GM23338 (cell line): Measurements from ENCODE around the gene NUTM1. TPM values are rescaled to one million over a fixed set of nuclear protein-coding genes. Genes with fewer than 3 reads are reported as not detected.

Experiments
- ATAC-seq: fragments of 200-7000 bp; cut with Tn5 transposase; 3 replicates; pipeline ENCODE4 v1.9.1; 2020
- DNase-seq: peaks from one replicate; pipeline ENCODE4 v3.0.0-alpha.2; 2015; ENCODE audit warnings: low spot score
- H2AFZ ChIP-seq: fragments of 200-600 bp; sonication (generic); 2 replicates; pipeline ENCODE4 v1.8.0; 2016; ENCODE audit warnings: antibody characterized with exemption, mild to moderate bottlenecking, moderate library complexity
- H3F3A ChIP-seq: fragments of 200-600 bp; sonication (generic); replicated peaks from 2 replicates; pipeline ENCODE4 v1.8.0; 2017; ENCODE audit warnings: antibody characterized with exemption, mixed run types, low read depth
- H3K27ac ChIP-seq: fragments of 200-600 bp; sonication (generic); 2 replicates; pipeline ENCODE4 v1.6.1; 2016; ENCODE audit warnings: low read depth
- H3K27me3 ChIP-seq: fragments of 200-600 bp; sonication (generic); 2 replicates; pipeline ENCODE4 v1.8.0; 2016; ENCODE audit warnings: mild to moderate bottlenecking, mixed run types, moderate library complexity; ENCODE audit not compliant: insufficient read depth
- H3K36me3 ChIP-seq: fragments of 200-600 bp; sonication (generic); 2 replicates; pipeline ENCODE4 v1.8.0; 2016; ENCODE audit warnings: mild to moderate bottlenecking; ENCODE audit not compliant: insufficient read depth
- H3K4me1 ChIP-seq: fragments of 200-600 bp; sonication (generic); 2 replicates; pipeline ENCODE4 v1.8.0; 2016; ENCODE audit warnings: mild to moderate bottlenecking, moderate library complexity; ENCODE audit not compliant: insufficient read depth
- H3K4me2 ChIP-seq: fragments of 200-600 bp; sonication (generic); 2 replicates; pipeline ENCODE4 v1.7.1; 2017; ENCODE audit warnings: mixed run types
- H3K4me3 ChIP-seq: fragments of 200-600 bp; sonication (generic); 2 replicates; pipeline ENCODE4 v1.6.1; 2016; ENCODE audit warnings: mixed run types
- H3K79me2 ChIP-seq: fragments of 200-600 bp; sonication (generic); replicated peaks from 2 replicates; pipeline ENCODE4 v1.8.0; 2017; ENCODE audit warnings: mild to moderate bottlenecking; ENCODE audit not compliant: insufficient read depth
- H3K9me2 ChIP-seq: fragments of 200-600 bp; sonication (generic); 2 replicates; pipeline ENCODE4 v1.8.0; 2017; ENCODE audit not compliant: insufficient read depth
- H4K20me1 ChIP-seq: fragments of 200-600 bp; sonication (generic); replicated peaks from 2 replicates; pipeline ENCODE4 v1.8.0; 2017; ENCODE audit warnings: mild to moderate bottlenecking; ENCODE audit not compliant: insufficient read depth
- H3K27ac Mint-ChIP-seq: 2 replicates; pipeline ENCODE4 v1.8.0; 2020; ENCODE audit warnings: inconsistent platforms, mild to moderate bottlenecking, moderate library complexity, mixed read lengths
- H3K27me3 Mint-ChIP-seq: 3 replicates; pipeline ENCODE4 v1.8.0; 2022; ENCODE audit warnings: low read depth, mild to moderate bottlenecking, moderate library complexity, mixed read lengths, inconsistent platforms; ENCODE audit not compliant: insufficient read depth, poor library complexity
- H3K36me3 Mint-ChIP-seq: 3 replicates; pipeline ENCODE4 v1.8.0; 2021; ENCODE audit warnings: low read depth, mild to moderate bottlenecking, inconsistent platforms, moderate library complexity, mixed read lengths
- H3K4me1 Mint-ChIP-seq: 3 replicates; pipeline ENCODE4 v1.8.0; 2020; ENCODE audit warnings: mild to moderate bottlenecking, inconsistent platforms, mixed read lengths
- H3K4me3 Mint-ChIP-seq: 3 replicates; pipeline ENCODE4 v1.8.0; 2021; ENCODE audit warnings: moderate library complexity, mild to moderate bottlenecking, inconsistent platforms, mixed read lengths
- H3K9me3 Mint-ChIP-seq: 3 replicates; pipeline ENCODE4 v1.8.0; 2020; ENCODE audit warnings: moderate library complexity, mild to moderate bottlenecking, inconsistent platforms, mixed read lengths
- CREB1 ChIP-seq: fragments of 250-450 bp; sonication (Bioruptor Pico); IDR thresholded peaks from 2 replicates; pipeline ENCODE4 v1.5.0; 2020; ENCODE audit warnings: low read depth, mild to moderate bottlenecking, moderate library complexity
- CTCF ChIP-seq, 2 experiments: fragments of 200-600 bp in 1 of 2; sonication (generic) in 1 of 2; conservative IDR thresholded peaks; 2 replicates each; pipeline versions ENCODE4 v1.5.1 to v1.6.1; 2016 to 2017; ENCODE audit warnings: antibody characterized with exemption in 2 of 2, low read depth in 2 of 2, mild to moderate bottlenecking in 2 of 2, moderate library complexity in 1 of 2
- ETS1 ChIP-seq: IDR thresholded peaks from 2 replicates; pipeline ENCODE4 v1.6.1; 2016; ENCODE audit warnings: antibody characterized with exemption
- EZH2 ChIP-seq: fragments of 200-600 bp; sonication (generic); IDR thresholded peaks from one replicate; pipeline ENCODE4 v1.8.0; 2017; ENCODE audit warnings: antibody characterized with exemption, mild to moderate bottlenecking, low read depth; ENCODE audit not compliant: unreplicated experiment
- EZH2phosphoT487 ChIP-seq: fragments of 200-600 bp; sonication (generic); IDR thresholded peaks from one replicate; pipeline ENCODE4 v1.8.1; 2018; ENCODE audit warnings: antibody characterized with exemption; ENCODE audit not compliant: unreplicated experiment
- NANOG ChIP-seq: IDR thresholded peaks from 2 replicates; pipeline ENCODE4 v1.6.1; 2016; ENCODE audit warnings: antibody characterized with exemption, borderline replicate concordance
- POLR2AphosphoS5 ChIP-seq: IDR thresholded peaks from 2 replicates; pipeline ENCODE4 v1.6.1; 2016; ENCODE audit warnings: antibody characterized with exemption, low read depth
- STAT1 ChIP-seq: IDR thresholded peaks from one replicate; pipeline ENCODE4 v1.6.1; 2016; ENCODE audit warnings: antibody characterized with exemption; ENCODE audit not compliant: unreplicated experiment
- ZNF114 ChIP-seq: fragments of 250-450 bp; sonication (Bioruptor Pico); IDR thresholded peaks from 2 replicates; pipeline ENCODE4 v1.5.0; 2020; ENCODE audit warnings: mild to moderate bottlenecking, moderate library complexity
- ZNF331 ChIP-seq: fragments of 250-450 bp; sonication (Bioruptor Pico); IDR thresholded peaks from 2 replicates; pipeline ENCODE4 v1.5.0; 2020; ENCODE audit warnings: low read depth, mild to moderate bottlenecking, moderate library complexity
- polyA plus RNA-seq: library from polyadenylated mRNA; unstranded; fragments of >200 nt; fragmentation: Nextera tagmentation; extraction: Ambion mirVana; gene quantifications from 2 replicates; pipeline ENCODE4 v1.2.1, GENCODE V29; 2016
- total RNA-seq: library from RNA; depleted of rRNA; stranded (reverse); fragments of >200 nt; shearing (Covaris generic); gene quantifications from 2 replicates; pipeline ENCODE4 v1.2.3, GENCODE V29; 2014
- TF ChIP-seq, protein P1 (sequence below): IDR thresholded peaks from one replicate; pipeline ENCODE4 v1.6.1; 2018; ENCODE audit warnings: antibody characterized with exemption; ENCODE audit not compliant: unreplicated experiment

NUTM1 gene
- total and polyA plus RNA-seq, 2 experiments from 2014 or later: 0.16 to 1.2 TPM

- Histone ChIP-seq H3F3A (peaks cover 11% of the 10 kb centered on the region; the same call in 1 of the 2 replicates), H3K4me2 (no peak overlapping the region), H3K27me3 (no peaks in the 10 kb centered on the region), H3K9me2 (0 out of 2 replicates have a peak, but pooled peaks cover 5% of the 10 kb centered on the region), H3K4me1 (peaks cover 17% of the 10 kb centered on the region), H4K20me1 (peaks cover 10% of the 10 kb centered on the region), H3K4me3 (no peak overlapping the region), H3K79me2 (peaks cover 14% of the 10 kb centered on the region), H2AFZ (no peak overlapping the region), H3K36me3 (no peaks in the 10 kb centered on the region), H3K27ac (no peak overlapping the region)
- H3K36me3 Mint-ChIP-seq: peaks cover 21% of the 10 kb centered on the region
- H3K4me1 Mint-ChIP-seq: peaks cover 15% of the 10 kb centered on the region; the same call in 2 of the 3 replicates
- TF ChIP-seq ZNF114 (CRISPR knock-in tag) (no peak), ETS1 (no peak), EZH2 (no peak), POLR2AphosphoS5 (no peak), CREB1 (CRISPR knock-in tag) (no peak), NANOG (no peak), EZH2phosphoT487 (no peak), CTCF (conservative IDR thresholded peaks at IDR 0.05; ENCODE audit: low read depth in 2 of 2) (no peak)
- TF ChIP-seq, protein P1, sequence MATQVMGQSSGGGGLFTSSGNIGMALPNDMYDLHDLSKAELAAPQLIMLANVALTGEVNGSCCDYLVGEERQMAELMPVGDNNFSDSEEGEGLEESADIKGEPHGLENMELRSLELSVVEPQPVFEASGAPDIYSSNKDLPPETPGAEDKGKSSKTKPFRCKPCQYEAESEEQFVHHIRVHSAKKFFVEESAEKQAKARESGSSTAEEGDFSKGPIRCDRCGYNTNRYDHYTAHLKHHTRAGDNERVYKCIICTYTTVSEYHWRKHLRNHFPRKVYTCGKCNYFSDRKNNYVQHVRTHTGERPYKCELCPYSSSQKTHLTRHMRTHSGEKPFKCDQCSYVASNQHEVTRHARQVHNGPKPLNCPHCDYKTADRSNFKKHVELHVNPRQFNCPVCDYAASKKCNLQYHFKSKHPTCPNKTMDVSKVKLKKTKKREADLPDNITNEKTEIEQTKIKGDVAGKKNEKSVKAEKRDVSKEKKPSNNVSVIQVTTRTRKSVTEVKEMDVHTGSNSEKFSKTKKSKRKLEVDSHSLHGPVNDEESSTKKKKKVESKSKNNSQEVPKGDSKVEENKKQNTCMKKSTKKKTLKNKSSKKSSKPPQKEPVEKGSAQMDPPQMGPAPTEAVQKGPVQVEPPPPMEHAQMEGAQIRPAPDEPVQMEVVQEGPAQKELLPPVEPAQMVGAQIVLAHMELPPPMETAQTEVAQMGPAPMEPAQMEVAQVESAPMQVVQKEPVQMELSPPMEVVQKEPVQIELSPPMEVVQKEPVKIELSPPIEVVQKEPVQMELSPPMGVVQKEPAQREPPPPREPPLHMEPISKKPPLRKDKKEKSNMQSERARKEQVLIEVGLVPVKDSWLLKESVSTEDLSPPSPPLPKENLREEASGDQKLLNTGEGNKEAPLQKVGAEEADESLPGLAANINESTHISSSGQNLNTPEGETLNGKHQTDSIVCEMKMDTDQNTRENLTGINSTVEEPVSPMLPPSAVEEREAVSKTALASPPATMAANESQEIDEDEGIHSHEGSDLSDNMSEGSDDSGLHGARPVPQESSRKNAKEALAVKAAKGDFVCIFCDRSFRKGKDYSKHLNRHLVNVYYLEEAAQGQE: no peak
- no peak overlapping the region for H3K27ac Mint-ChIP-seq
- no peak overlapping the region for H3K4me3 Mint-ChIP-seq
- H3K27me3 Mint-ChIP-seq: peaks cover 14% of the 10 kb centered on the region
- DNase-seq: no peak
- ATAC-seq: no peak
- H3K9me3 Mint-ChIP-seq: peaks cover 22% of the 10 kb centered on the region
These were observed 27.0 kb downstream of the NUTM1 start for GRCh38 chr15:34370129-34370528.

- Histone ChIP-seq H2AFZ (no peak overlapping the region), H3K36me3 (no peaks in the 10 kb centered on the region), H3K4me2 (no peak overlapping the region), H3K9me2 (0 out of 2 replicates have a peak, but pooled peaks cover 5% of the 10 kb centered on the region), H4K20me1 (peaks cover 5% of the 10 kb centered on the region), H3K4me3 (no peak overlapping the region), H3K27me3 (no peaks in the 10 kb centered on the region), H3F3A (peaks cover 11% of the 10 kb centered on the region; the same call in 1 of the 2 replicates), H3K4me1 (peaks cover 11% of the 10 kb centered on the region; the same call in 1 of the 2 replicates), H3K79me2 (peaks cover 8% of the 10 kb centered on the region), H3K27ac (no peak overlapping the region)
- DNase-seq (no peak), ATAC-seq (no peak)
- TF ChIP-seq EZH2phosphoT487: no peak
- no peak for TF ChIP-seq ZNF331
- TF ChIP-seq STAT1: no peak
- TF ChIP-seq, protein P1: no peak
- Mint-ChIP-seq H3K4me1 (peaks cover 10% of the 10 kb centered on the region; the same call in 2 of the 3 replicates), H3K4me3 (no peak overlapping the region), H3K36me3 (peaks cover 21% of the 10 kb centered on the region), H3K27ac (no peak overlapping the region), H3K27me3 (peaks cover 12% of the 10 kb centered on the region), H3K9me3 (peaks cover 24% of the 10 kb centered on the region)
These were observed 27.5 kb downstream of the NUTM1 start for GRCh38 chr15:34370643-34371042.
